Measurements from ENCODE around the gene ADAP1.

The ADAP1 gene

GRCh38 chr7:879093-879492 lies 75.4 kb downstream of the ADAP1 start:
- H3K36me3 ChIP-seq (ENCODE audit: control insufficient read depth, insufficient read depth, low read length): no peaks in the 10 kb centered on the region
- no peak overlapping the region for H4K8ac ChIP-seq (ENCODE audit: low read depth, low read length)
- H3K9ac ChIP-seq (ENCODE audit: low read length): no peak overlapping the region
- no peak overlapping the region for H3K18ac ChIP-seq (ENCODE audit: low read length)
- H3K23ac ChIP-seq (ENCODE audit: low read length): no peak overlapping the region
- DNase-seq: no peak
- H3K27me3 ChIP-seq (ENCODE audit: insufficient read depth, low read length, poor library complexity): no peaks in the 10 kb centered on the region
- no peak overlapping the region for H4K5ac ChIP-seq (ENCODE audit: low read length)
- peaks cover 22% of the 10 kb centered on the region for H3K79me1 ChIP-seq (ENCODE audit: low read length)
- no CpG with 5 or more reads among the region's 15 CpGs for WGBS (ENCODE audit: extremely low coverage, insufficient coverage, low lambda C conversion rate)
- H2BK120ac ChIP-seq (ENCODE audit: low read depth, low read length): no peak overlapping the region
- H3K4me2 ChIP-seq (ENCODE audit: low read length): no peak overlapping the region
- no peak overlapping the region for H2BK15ac ChIP-seq (replicated peaks; ENCODE audit: low read depth)
- no peak overlapping the region for H3K56ac ChIP-seq (ENCODE audit: low read length)
- no peak overlapping the region for H3K27ac ChIP-seq (ENCODE audit: low read depth, low read length)
- H3K79me2 ChIP-seq (ENCODE audit: control insufficient read depth, insufficient read depth, low read length): peaks cover 64% of the 10 kb centered on the region
- H3K4me3 ChIP-seq (ENCODE audit: low read length): no peak overlapping the region
- H3K4ac ChIP-seq (ENCODE audit: low read depth, low read length): no peak overlapping the region
- H2AK5ac ChIP-seq (ENCODE audit: low read length): no peak overlapping the region
- peaks cover 5% of the 10 kb centered on the region for H3K4me1 ChIP-seq (ENCODE audit: control insufficient read depth, low read depth, low read length)
- no peak overlapping the region for H2BK5ac ChIP-seq (ENCODE audit: low read length)

GRCh38 chr7:877312-878232 lies 76.9 kb downstream of the ADAP1 start:
- H3K56ac ChIP-seq (ENCODE audit: low read length): peak overlapping the region; percentile 99
- peak overlapping the region; percentile 16 for H3K18ac ChIP-seq (ENCODE audit: low read length)
- peaks cover 14% of the 10 kb centered on the region for H3K79me1 ChIP-seq (ENCODE audit: low read length)
- H3K4me2 ChIP-seq (ENCODE audit: low read length): peak overlapping the region; percentile 51
- no peak overlapping the region for H4K8ac ChIP-seq (ENCODE audit: low read depth, low read length)
- H2BK5ac ChIP-seq (ENCODE audit: low read length): no peak overlapping the region
- peaks cover 49% of the 10 kb centered on the region for H3K79me2 ChIP-seq (ENCODE audit: control insufficient read depth, insufficient read depth, low read length)
- H3K4me3 ChIP-seq (ENCODE audit: low read length): peak overlapping the region; percentile 92
- no peak overlapping the region for H2BK120ac ChIP-seq (ENCODE audit: low read depth, low read length)
- peak; percentile 44 for DNase-seq
- peak overlapping the region; percentile 73 for H3K27ac ChIP-seq (ENCODE audit: low read depth, low read length)
- no CpG with 5 or more reads among the region's 47 CpGs for WGBS (ENCODE audit: extremely low coverage, insufficient coverage, low lambda C conversion rate)
- H3K23ac ChIP-seq (ENCODE audit: low read length): no peak overlapping the region
- H3K4me1 ChIP-seq (ENCODE audit: control insufficient read depth, low read depth, low read length): peaks cover 8% of the 10 kb centered on the region
- no peak overlapping the region for H2BK15ac ChIP-seq (replicated peaks; ENCODE audit: low read depth)
- H3K4ac ChIP-seq (ENCODE audit: low read depth, low read length): no peak overlapping the region
- H4K5ac ChIP-seq (ENCODE audit: low read length): no peak overlapping the region
- H2AK5ac ChIP-seq (ENCODE audit: low read length): no peak overlapping the region
- no peaks in the 10 kb centered on the region for H3K27me3 ChIP-seq (ENCODE audit: insufficient read depth, low read length, poor library complexity)
- H3K9ac ChIP-seq (ENCODE audit: low read length): peak overlapping the region; percentile 94
- no peaks in the 10 kb centered on the region for H3K36me3 ChIP-seq (ENCODE audit: control insufficient read depth, insufficient read depth, low read length)

GRCh38 chr7:876972-877311 lies 77.5 kb downstream of the ADAP1 start:
- H3K18ac ChIP-seq (ENCODE audit: low read length): peak overlapping the region; percentile 16
- no peak overlapping the region for H4K5ac ChIP-seq (ENCODE audit: low read length)
- H2AK5ac ChIP-seq (ENCODE audit: low read length): no peak overlapping the region
- H3K4me3 ChIP-seq (ENCODE audit: low read length): peak overlapping the region; percentile 92
- H3K27ac ChIP-seq (ENCODE audit: low read depth, low read length): peak overlapping the region; percentile 73
- H2BK120ac ChIP-seq (ENCODE audit: low read depth, low read length): no peak overlapping the region
- H3K27me3 ChIP-seq (ENCODE audit: insufficient read depth, low read length, poor library complexity): no peaks in the 10 kb centered on the region
- peaks cover 1% of the 10 kb centered on the region for H3K36me3 ChIP-seq (ENCODE audit: control insufficient read depth, insufficient read depth, low read length)
- WGBS (ENCODE audit: extremely low coverage, insufficient coverage, low lambda C conversion rate): no CpG with 5 or more reads among the region's 26 CpGs
- H3K4me2 ChIP-seq (ENCODE audit: low read length): peak overlapping the region; percentile 23
- peaks cover 8% of the 10 kb centered on the region for H3K4me1 ChIP-seq (ENCODE audit: control insufficient read depth, low read depth, low read length)
- H3K56ac ChIP-seq (ENCODE audit: low read length): peak overlapping the region; percentile 99
- no peak overlapping the region for H4K8ac ChIP-seq (ENCODE audit: low read depth, low read length)
- no peak overlapping the region for H3K4ac ChIP-seq (ENCODE audit: low read depth, low read length)
- H3K79me2 ChIP-seq (ENCODE audit: control insufficient read depth, insufficient read depth, low read length): peaks cover 44% of the 10 kb centered on the region
- H2BK15ac ChIP-seq (replicated peaks; ENCODE audit: low read depth): no peak overlapping the region
- peaks cover 11% of the 10 kb centered on the region for H3K79me1 ChIP-seq (ENCODE audit: low read length)
- DNase-seq: peak; percentile 67
- H3K9ac ChIP-seq (ENCODE audit: low read length): peak overlapping the region; percentile 94
- no peak overlapping the region for H2BK5ac ChIP-seq (ENCODE audit: low read length)
- H3K23ac ChIP-seq (ENCODE audit: low read length): no peak overlapping the region

- no CpG with 5 or more reads among the region's 129 CpGs for WGBS (ENCODE audit: extremely low coverage, insufficient coverage, low lambda C conversion rate)
- peak within 1 kb of the TSS; percentile 16 for H3K18ac ChIP-seq (ENCODE audit: low read length)
- H3K4ac ChIP-seq (ENCODE audit: low read depth, low read length): peak within 1 kb of the TSS; percentile 7
- H2BK15ac ChIP-seq (replicated peaks; ENCODE audit: low read depth): no peak within 1 kb of the TSS
- H2BK5ac ChIP-seq (ENCODE audit: low read length): no peak within 1 kb of the TSS
- H3K4me3 ChIP-seq (ENCODE audit: low read length): peak within 1 kb of the TSS; percentile 92
- peaks cover 8% of the 10 kb centered on the region for H3K79me1 ChIP-seq (ENCODE audit: low read length)
- H3K9ac ChIP-seq (ENCODE audit: low read length): peak within 1 kb of the TSS; percentile 94
- peak within 1 kb of the TSS; percentile 90 for H2AK5ac ChIP-seq (ENCODE audit: low read length)
- no peak within 1 kb of the TSS for H3K23ac ChIP-seq (ENCODE audit: low read length)
- no peak within 1 kb of the TSS for H4K5ac ChIP-seq (ENCODE audit: low read length)
- H3K36me3 ChIP-seq (ENCODE audit: control insufficient read depth, insufficient read depth, low read length): peaks cover 1% of the 10 kb centered on the region
- peak; percentile 98 for DNase-seq
- H4K8ac ChIP-seq (ENCODE audit: low read depth, low read length): no peak within 1 kb of the TSS
- H3K4me1 ChIP-seq (ENCODE audit: control insufficient read depth, low read depth, low read length): peaks cover 8% of the 10 kb centered on the region
- H3K27ac ChIP-seq (ENCODE audit: low read depth, low read length): peak within 1 kb of the TSS; percentile 73
- H2BK120ac ChIP-seq (ENCODE audit: low read depth, low read length): no peak within 1 kb of the TSS
- no peaks in the 10 kb centered on the region for H3K27me3 ChIP-seq (ENCODE audit: insufficient read depth, low read length, poor library complexity)
- peak within 1 kb of the TSS; percentile 99 for H3K56ac ChIP-seq (ENCODE audit: low read length)
- H3K79me2 ChIP-seq (ENCODE audit: control insufficient read depth, insufficient read depth, low read length): peaks cover 38% of the 10 kb centered on the region
- peak within 1 kb of the TSS; percentile 23 for H3K4me2 ChIP-seq (ENCODE audit: low read length)
Observed at GRCh38 chr7:876077-876971, 78.2 kb downstream of the ADAP1 start, which contains the start of gene GET4. Gene GET4 (plus strand): TSS chr7:876554. CDS start chr7:876646, 92 bp downstream.

GRCh38 chr7:875476-876076 lies 78.9 kb downstream of the ADAP1 start:
- WGBS (ENCODE audit: extremely low coverage, insufficient coverage, low lambda C conversion rate): no CpG with 5 or more reads among the region's 27 CpGs
- Histone ChIP-seq H3K9ac (ENCODE audit: low read length) (peak overlapping the region; percentile 45), H2BK15ac (replicated peaks; ENCODE audit: low read depth) (no peak overlapping the region), H3K56ac (ENCODE audit: low read length) (peak overlapping the region; percentile 74), H3K18ac (ENCODE audit: low read length) (peak overlapping the region; percentile 3), H2AK5ac (ENCODE audit: low read length) (peak overlapping the region; percentile 90), H3K36me3 (ENCODE audit: control insufficient read depth, insufficient read depth, low read length) (peaks cover 2% of the 10 kb centered on the region), H2BK5ac (ENCODE audit: low read length) (no peak overlapping the region), H3K27me3 (ENCODE audit: insufficient read depth, low read length, poor library complexity) (no peaks in the 10 kb centered on the region), H3K79me2 (ENCODE audit: control insufficient read depth, insufficient read depth, low read length) (peaks cover 30% of the 10 kb centered on the region), H3K4me2 (ENCODE audit: low read length) (no peak overlapping the region), H2BK120ac (ENCODE audit: low read depth, low read length) (no peak overlapping the region), H3K4me3 (ENCODE audit: low read length) (no peak overlapping the region), H3K27ac (ENCODE audit: low read depth, low read length) (peak overlapping the region; percentile 30), H3K4me1 (ENCODE audit: control insufficient read depth, low read depth, low read length) (peaks cover 8% of the 10 kb centered on the region), H3K79me1 (ENCODE audit: low read length) (peaks cover 8% of the 10 kb centered on the region), H3K23ac (ENCODE audit: low read length) (no peak overlapping the region), H3K4ac (ENCODE audit: low read depth, low read length) (peak overlapping the region; percentile 7), H4K8ac (ENCODE audit: low read depth, low read length) (no peak overlapping the region), H4K5ac (ENCODE audit: low read length) (no peak overlapping the region)
- no peak for DNase-seq
